ENCODE measurements around the gene TTF2.

The TTF2 gene

DNA sequence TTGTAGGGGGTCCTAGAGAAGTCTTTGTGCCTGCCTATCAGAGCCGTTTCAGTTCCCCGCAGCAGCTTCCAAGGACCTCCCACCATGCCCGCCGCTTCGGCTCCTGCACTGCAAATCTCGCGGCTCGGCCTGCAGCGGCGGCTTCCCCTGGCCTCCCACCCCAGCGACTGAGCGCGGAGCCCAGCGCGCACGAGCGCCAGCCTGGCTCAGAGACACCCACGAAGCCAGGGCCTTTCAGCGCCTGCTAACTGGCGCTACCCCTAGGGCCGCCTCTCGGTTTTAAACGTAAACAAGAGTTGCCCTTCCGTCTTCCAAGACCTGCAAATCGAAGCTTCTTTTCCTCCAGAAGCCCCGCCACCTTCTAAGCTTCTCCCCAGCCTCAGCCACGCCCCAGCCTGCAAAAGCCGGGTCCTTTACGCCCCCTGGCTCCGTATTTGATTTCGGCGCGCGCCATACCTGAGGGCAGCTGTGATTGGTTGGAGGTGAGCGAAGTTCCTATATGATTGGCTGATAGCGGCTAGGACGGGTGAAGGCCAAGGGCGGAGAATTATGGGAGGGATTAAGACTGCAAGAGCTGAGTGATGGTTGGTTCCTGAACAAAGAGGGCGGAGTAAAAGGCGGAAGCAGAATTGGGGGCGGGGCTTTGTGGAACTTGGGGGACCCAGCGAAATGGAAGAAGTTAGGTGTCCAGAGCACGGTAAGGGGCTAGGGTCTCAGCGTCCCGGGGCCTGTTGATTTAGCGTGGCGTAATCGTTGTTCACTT lies at the start of gene TTF2:
TTF2 (plus strand) TSS at position 649 of the 763 bp plus-strand sequence; CDS start at position 670, 21 bp downstream.
- DNase-seq = peak; percentile 93

GRCh38 chr1:117011334-117011733 lies 48.8 kb upstream of the TTF2 start:
- no peak for DNase-seq

DNA sequence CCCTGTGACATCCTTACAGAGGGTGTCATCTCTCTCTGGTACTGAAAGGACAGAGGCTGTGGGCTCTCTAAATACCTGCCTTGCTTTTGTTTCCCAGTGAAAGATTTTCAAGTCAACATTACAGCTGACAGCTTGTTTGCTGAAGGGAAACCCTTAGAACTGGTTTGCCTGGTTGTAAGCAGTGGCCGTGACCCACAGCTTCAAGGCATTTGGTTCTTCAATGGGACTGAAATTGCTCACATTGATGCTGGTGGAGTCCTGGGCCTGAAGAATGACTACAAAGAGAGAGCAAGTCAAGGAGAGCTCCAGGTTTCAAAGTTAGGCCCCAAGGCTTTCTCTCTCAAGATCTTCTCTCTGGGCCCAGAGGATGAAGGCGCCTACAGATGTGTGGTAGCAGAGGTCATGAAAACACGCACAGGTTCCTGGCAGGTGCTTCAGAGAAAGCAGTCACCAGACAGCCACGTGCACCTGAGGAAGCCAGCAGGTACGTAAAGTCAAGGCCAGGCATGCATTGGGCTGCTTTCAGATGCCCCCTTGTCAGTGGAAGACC lies 46.7 kb upstream of the TTF2 start:
- no peak for DNase-seq

DNA sequence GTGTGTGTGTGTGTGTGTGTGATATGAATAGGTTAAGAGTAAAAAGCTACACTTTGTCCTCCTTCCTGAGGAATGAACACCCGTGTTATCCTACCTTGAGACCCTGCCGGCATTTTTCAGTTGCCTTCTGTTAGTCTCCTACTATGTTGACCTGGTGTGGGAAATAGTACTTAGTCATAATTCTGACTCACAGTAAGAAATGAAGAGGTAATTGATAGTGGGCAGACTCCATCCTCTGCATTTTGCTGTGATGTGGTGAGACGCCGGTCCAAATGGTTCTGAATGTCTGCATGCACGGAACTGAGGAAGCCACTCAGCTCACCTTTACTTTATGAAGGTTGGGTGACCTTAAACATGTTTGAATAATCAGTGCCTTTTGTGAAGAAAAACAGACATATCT lies 45.9 kb upstream of the TTF2 start:
- DNase-seq = no peak

- DNase-seq = peak; percentile 68
Observed at GRCh38 chr1:117015724-117016123, 44.4 kb upstream of the TTF2 start.

- DNase-seq = no peak
Observed at GRCh38 chr1:117017062-117017461, 43.1 kb upstream of the TTF2 start.

GRCh38 chr1:117017648-117018047 lies 42.5 kb upstream of the TTF2 start:
- DNase-seq = no peak

GRCh38 chr1:117020526-117021156 lies 39.5 kb upstream of the TTF2 start:
- no peak for DNase-seq

- no peak for DNase-seq
Observed at GRCh38 chr1:117022114-117022513, 38.0 kb upstream of the TTF2 start.

GRCh38 chr1:117025568-117025967 lies 34.6 kb upstream of the TTF2 start:
- no peak for DNase-seq

- DNase-seq = no peak
Observed at GRCh38 chr1:117026361-117026760, 33.8 kb upstream of the TTF2 start.

DNA sequence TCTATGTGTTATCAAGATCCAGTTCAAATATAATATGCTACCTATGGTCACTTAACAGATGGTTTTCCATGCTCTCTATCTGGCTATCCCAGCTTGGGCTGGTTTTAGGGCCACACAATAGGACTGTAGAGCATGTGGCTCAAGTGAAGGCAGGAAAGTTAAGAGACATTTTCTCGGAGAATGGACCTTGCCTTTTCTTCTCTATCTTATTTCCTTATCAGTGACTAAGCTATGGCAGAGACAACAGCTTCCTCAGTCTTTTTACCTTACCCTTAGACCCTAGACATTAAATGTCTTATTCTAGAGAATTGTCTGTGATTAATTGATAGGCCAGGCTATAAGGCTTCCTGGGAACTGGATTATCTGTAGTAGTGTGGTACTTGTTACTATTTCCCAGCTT lies 30.4 kb upstream of the TTF2 start:
- DNase-seq = no peak

GRCh38 chr1:117030271-117030877 lies 29.8 kb upstream of the TTF2 start:
- no peak for DNase-seq

DNA sequence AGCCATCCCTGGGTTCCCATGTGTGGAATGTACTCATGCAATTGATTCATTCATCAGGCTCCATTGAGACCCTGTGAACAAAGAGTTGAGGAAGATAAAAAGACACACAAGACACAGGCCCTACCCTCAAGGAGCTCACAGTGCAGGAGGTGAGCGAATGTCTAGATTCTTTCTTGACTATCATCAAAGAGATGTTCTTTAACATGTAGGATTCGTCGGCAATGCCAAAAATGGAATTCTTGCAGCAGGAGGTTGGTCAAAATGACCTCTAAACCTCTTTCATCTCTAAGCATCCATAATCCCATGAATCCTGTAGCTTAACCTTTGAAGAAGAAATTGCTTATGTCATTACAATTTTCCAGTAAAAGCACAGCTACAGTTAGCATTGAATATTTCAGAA lies 27.9 kb upstream of the TTF2 start:
- DNase-seq = no peak

DNA sequence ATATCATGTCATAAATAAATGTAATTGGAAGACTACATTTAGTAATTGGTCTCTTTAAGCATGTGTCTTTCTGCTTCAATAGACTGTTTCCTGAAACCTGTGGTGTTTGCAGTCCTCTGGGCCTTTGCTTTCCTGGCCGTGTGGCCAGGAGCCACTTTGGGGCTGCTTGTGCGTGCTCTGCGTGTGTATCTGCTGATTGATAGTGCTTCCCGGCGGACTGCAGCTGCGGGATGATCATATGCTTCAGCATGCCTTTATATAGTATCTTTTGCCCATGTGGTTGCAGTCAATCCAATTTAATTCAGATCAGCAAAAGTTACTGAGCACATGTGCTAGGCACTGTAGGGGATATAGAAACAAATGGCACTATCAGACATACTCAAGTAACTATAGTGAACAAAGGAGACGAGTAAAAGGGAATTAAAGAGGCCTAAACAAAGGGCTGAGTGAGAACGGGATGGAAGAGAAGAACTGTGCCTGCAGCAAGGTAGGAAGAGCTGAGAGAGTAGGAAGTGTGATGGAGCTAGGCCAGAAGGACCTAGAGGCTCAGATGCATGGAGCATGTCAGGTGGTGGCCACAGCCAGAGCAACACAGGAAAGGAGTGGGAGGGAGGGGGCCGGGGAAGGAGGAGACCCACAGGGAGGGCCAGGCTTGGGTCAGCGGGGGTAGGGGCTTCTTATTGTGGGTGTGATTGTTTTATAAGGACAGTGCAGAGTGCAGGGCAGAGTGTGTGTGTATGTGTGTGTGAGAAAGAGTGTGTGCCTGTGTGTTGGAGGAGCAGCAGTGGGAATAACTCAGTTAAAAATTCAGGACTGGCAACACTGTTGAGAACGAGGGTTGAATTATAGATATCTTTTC lies 27.2 kb upstream of the TTF2 start:
- DNase-seq = no peak

GRCh38 chr1:117033772-117034171 lies 26.4 kb upstream of the TTF2 start:
- no peak for DNase-seq

DNA sequence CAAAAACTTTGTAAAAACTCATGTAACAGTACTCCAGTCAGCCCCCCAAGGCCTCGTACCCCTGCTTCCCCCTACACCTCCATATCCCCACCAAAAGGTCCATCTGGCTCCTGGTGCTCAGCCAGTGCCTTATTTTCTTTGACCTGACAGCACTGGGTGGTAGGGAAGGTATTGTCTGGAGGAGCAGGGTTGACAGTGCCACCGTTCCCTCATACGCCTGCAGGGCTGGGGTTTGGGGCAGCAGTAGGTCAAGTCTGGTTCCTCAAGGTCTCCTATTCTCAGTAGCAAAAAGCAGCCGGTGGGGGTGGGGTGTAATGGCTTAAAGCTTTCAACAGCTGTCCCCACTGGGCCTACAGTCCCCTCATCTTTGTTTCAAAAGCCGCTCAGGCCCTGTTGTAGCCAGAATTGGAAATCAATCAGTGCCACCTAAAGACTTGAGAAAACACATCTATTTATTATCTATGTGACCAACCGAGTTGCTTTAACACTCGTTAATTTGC lies 25.3 kb upstream of the TTF2 start:
- DNase-seq = no peak

DNA sequence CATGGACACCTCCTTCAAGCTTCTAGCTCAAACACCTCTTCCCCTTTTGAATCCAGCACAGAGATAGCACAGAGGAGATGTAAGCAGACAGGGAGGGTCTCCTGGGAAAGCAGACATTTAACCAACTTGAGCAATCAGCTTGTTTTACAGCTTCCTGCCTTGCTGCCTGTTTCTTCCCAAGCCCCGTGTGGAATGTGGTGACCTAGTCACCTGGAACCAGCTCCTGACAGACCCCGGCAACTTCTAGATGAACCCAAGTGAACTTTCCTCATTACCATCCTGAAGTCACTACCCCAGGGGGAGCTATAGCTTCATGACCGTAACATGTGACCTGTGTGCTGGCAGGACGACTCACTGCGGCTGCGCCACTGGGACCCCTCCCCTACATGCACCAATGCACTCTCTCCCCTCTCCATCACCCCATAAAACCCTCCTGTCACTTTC lies 24.1 kb upstream of the TTF2 start:
- no peak for DNase-seq

- DNase-seq = no peak
Observed at GRCh38 chr1:117037802-117038201, 22.3 kb upstream of the TTF2 start.

DNA sequence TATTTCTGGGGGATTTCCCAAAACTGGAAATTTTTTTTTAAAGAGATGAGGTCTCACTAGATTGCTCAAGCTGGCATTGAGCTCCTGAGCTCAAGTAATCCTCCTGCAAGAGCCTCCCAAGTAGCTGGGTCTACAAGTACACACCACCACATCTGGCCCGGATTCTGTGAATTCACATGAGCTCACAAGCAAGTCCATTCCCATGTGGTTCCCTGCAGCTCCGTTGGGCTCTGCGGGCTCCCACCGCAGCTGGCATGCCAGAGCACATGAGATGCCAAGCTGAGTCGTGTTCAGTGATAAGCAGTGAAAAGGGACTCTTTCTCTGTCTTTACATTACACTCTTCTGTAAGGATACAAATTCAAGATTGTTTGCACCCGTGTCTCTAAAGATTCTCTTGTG lies 21.9 kb upstream of the TTF2 start:
- no peak for DNase-seq

GRCh38 chr1:117044217-117044616 lies 15.9 kb upstream of the TTF2 start:
- no peak for DNase-seq

GRCh38 chr1:117045644-117046043 lies 14.5 kb upstream of the TTF2 start:
- DNase-seq = no peak

DNA sequence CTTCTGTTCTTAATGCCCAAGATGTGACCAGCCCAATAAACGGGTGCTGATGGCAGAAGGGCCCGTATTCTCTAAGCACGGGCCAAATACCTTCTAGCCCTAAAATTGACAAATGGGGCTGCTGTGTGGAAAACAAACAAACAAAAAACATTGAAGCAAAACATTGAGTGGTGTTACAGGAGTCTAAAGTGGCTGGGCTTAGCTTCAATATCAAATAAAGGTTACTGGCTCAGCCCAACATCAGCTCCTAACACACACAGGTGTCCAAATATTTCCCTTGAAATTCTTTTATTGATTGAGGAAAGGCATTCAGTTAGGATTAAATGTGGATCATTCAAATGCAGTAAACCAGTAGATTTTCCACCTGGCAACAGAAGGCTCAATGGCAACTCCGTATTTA lies 13.3 kb upstream of the TTF2 start:
- no peak for DNase-seq
